Common myeloid progenitor, CD34-positive (primary cell): ENCODE results near the gene BTBD9.

Experiments
- CTCF ChIA-PET: fragments of 350-600 bp; sonication (Branson Sonifier 250); formaldehyde crosslinking; loops from one replicate; lab custom pipeline; 2021; ENCODE audit warnings: antibody characterized with exemption; lab: Charles Lee
- POLR2A ChIA-PET: fragments of 350-600 bp; sonication (Branson Sonifier 250); formaldehyde crosslinking; loops from one replicate; lab custom pipeline; 2021; ENCODE audit warnings: antibody characterized with exemption; lab: Charles Lee
- DNase-seq, 3 donors: peaks; one replicate each; pipeline versions ENCODE4 v3.0.0 to v3.0.0-alpha.2; 2013
- H3K27ac ChIP-seq, 2 experiments: 1 replicate in 1 of 2; 2 replicates in 1 of 2; pipeline ENCODE4 v1.7.0; 2013; ENCODE audit warnings: inconsistent platforms in 2 of 2, low read length in 2 of 2, mild to moderate bottlenecking in 2 of 2, low read depth in 1 of 2, moderate library complexity in 1 of 2; ENCODE audit not compliant: severe bottlenecking in 2 of 2, insufficient read depth in 1 of 2, poor library complexity in 1 of 2
- H3K27me3 ChIP-seq, 5 experiments: replicated peaks in 2 of 5; 1 replicate in 3 of 5; 2 replicates in 2 of 5; pipeline versions ENCODE4 v1.6.1 to v1.7.0; 2013; ENCODE audit warnings: low read length in 4 of 5, mild to moderate bottlenecking in 2 of 5, moderate library complexity in 2 of 5, inconsistent platforms in 1 of 5; ENCODE audit not compliant: insufficient read depth in 5 of 5, control insufficient read depth in 4 of 5
- H3K36me3 ChIP-seq, 4 experiments: 1 replicate in 2 of 4; 2 replicates in 2 of 4; pipeline versions ENCODE4 v1.6.1 to v1.7.0; 2013; ENCODE audit warnings: low read length in 3 of 4, control low read depth in 1 of 4, mild to moderate bottlenecking in 1 of 4; ENCODE audit not compliant: control insufficient read depth in 4 of 4, insufficient read depth in 4 of 4
- H3K4me1 ChIP-seq, 4 experiments: 1 replicate in 3 of 4; 2 replicates in 1 of 4; pipeline versions ENCODE4 v1.6.1 to v1.7.1; 2013; ENCODE audit warnings: low read length in 3 of 4, mild to moderate bottlenecking in 3 of 4, control low read depth in 1 of 4, inconsistent platforms in 1 of 4, moderate library complexity in 1 of 4; ENCODE audit not compliant: control insufficient read depth in 4 of 4, insufficient read depth in 4 of 4; ENCODE audit errors: control extremely low read depth in 1 of 4
- H3K4me3 ChIP-seq, 7 experiments: 1 replicate in 4 of 7; 2 replicates in 3 of 7; pipeline versions ENCODE4 v1.5.1 to v1.7.0; 2013; ENCODE audit warnings: mild to moderate bottlenecking in 7 of 7, low read length in 6 of 7, moderate library complexity in 6 of 7, inconsistent platforms in 2 of 7, low read depth in 2 of 7, control low read depth in 1 of 7; ENCODE audit not compliant: insufficient read depth in 4 of 7, control insufficient read depth in 1 of 7; ENCODE audit errors: extremely low read depth in 1 of 7
- H3K9me3 ChIP-seq, 5 experiments: 1 replicate in 4 of 5; 2 replicates in 1 of 5; pipeline versions ENCODE4 v1.6.1 to v1.7.1; 2013; ENCODE audit warnings: low read length in 4 of 5, mild to moderate bottlenecking in 2 of 5, inconsistent platforms in 1 of 5, low read depth in 1 of 5, moderate library complexity in 1 of 5; ENCODE audit not compliant: control insufficient read depth in 4 of 5, insufficient read depth in 2 of 5; ENCODE audit errors: control extremely low read depth in 1 of 5
- WGBS: methylation state at CpG from one replicate; pipeline ENCODE4 v1.1.5; 2013; ENCODE audit not compliant: insufficient coverage; 5-methylcytosine and 5-hydroxymethylcytosine counted together

BTBD9 gene

DNA sequence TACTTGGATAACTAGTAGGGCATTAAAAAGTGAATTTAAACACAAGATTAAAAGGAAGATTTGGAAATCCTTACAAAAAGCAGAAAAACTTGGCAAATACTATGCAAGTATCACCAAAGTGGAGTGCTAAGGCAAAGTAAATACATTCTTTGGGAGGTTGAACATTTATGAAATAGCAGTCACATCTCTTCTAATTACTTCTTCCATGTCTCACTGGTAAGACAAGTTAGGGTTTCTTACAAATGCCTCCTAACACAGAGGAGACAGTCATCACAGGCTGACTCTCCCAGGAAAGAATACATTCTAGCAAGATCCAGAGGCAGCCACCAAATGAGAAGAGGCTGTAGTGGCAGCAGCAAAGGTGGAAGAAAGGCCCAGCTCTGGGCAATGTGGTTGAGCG, 298.2 kb downstream of the BTBD9 start:
- 92% methylated on average over 1 of the region's 1 CpG for WGBS
- CTCF ChIA-PET: no interaction called here
- POLR2A ChIA-PET: no interaction called here

DNA sequence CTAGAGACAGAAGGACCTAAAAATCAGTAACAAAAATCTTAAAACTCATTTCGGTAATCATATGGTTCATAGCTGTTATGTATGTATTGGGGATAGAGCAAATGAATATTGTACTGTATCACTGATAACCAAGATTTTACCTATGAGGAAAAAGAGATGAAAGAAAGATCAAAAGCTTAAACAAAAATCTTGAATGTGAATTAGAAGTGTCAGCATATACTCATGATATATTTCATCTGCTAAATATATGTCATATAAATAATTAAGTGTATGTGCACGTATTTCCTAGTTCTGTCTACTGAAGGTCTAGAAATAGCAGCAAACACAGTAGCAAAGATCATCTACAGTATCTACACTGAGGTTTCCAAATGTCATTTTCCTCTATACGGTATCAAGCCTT, 299.8 kb downstream of the BTBD9 start:
- WGBS: no CpG with 5 or more reads among the region's 3 CpGs
- Histone ChIP-seq H3K27ac (no peak overlapping the region), H3K4me3 (no peak overlapping the region), H3K27me3 (no peaks in the 10 kb centered on the region), H3K4me1 (no peaks in the 10 kb centered on the region), H3K36me3 (no peaks in the 10 kb centered on the region), H3K9me3 (no peaks in the 10 kb centered on the region)
- no peak for DNase-seq
- POLR2A ChIA-PET: no interaction called here
- CTCF ChIA-PET: no interaction called here

More for the DNA sequence above, 298.2 kb downstream of the BTBD9 start:
- H3K4me3 ChIP-seq: no peak overlapping the region
- peaks cover 0 to 2% (median 0%) of the 10 kb centered on the region in 4 experiments for H3K4me1 ChIP-seq
- H3K27me3 ChIP-seq: no peaks in the 10 kb centered on the region
- no peak overlapping the region for H3K27ac ChIP-seq
- no peaks in the 10 kb centered on the region for H3K36me3 ChIP-seq
- no peak for DNase-seq
- H3K9me3 ChIP-seq: no peaks in the 10 kb centered on the region

- POLR2A ChIA-PET: interaction anchor here (0.5 kb wide), 1 partner anchor 142 kb away, joined by 3 read pairs; no protein-coding TSS in a partner anchor
- H3K27ac ChIP-seq: no peak overlapping the region
- H3K36me3 ChIP-seq: no peaks in the 10 kb centered on the region
- CTCF ChIA-PET: no interaction called here
- 100% methylated on average over 4 of the region's 5 CpGs for WGBS
- no peak overlapping the region for H3K4me3 ChIP-seq
- H3K9me3 ChIP-seq: peaks cover 0 to 11% (median 9%) of the 10 kb centered on the region in 5 experiments
- no peak for DNase-seq
- no peaks in the 10 kb centered on the region for H3K4me1 ChIP-seq
- no peaks in the 10 kb centered on the region for H3K27me3 ChIP-seq
Measured at GRCh38 chr6:38337819-38338465, 301.8 kb downstream of the BTBD9 start.

DNA sequence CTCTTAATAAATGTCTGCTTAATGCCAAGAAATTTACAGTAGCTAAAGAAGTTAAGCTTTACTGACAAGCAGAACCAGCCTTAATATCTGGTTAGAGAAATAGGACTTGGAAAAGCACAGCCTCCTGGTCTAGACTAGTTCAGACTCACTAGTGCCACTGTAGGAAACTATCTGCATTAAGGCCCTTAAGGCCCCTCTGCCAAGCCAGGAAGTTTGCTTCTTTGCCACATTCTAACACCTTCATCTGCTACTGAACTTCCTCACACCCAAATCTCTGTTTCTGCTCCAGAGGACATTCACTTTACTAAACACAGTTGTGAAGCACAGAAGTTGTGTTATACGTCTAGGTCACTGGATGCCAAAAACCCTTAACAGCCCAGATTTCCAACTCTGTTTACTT, 302.8 kb downstream of the BTBD9 start:
- Histone ChIP-seq H3K4me3 (no peak overlapping the region), H3K36me3 (no peaks in the 10 kb centered on the region), H3K27me3 (no peaks in the 10 kb centered on the region), H3K9me3 (peaks cover 0 to 11% (median 10%) of the 10 kb centered on the region in 5 experiments), H3K4me1 (no peaks in the 10 kb centered on the region), H3K27ac (no peak overlapping the region)
- no peak for DNase-seq
- 100% methylated on average over 1 of the region's 1 CpG for WGBS
- ChIA-PET CTCF (no interaction called here), POLR2A (no interaction called here)

GRCh38 chr6:38326837-38327236, 312.9 kb downstream of the BTBD9 start:
- Histone ChIP-seq H3K4me1 (no peaks in the 10 kb centered on the region), H3K4me3 (no peak overlapping the region), H3K27me3 (no peaks in the 10 kb centered on the region), H3K9me3 (no peaks in the 10 kb centered on the region), H3K36me3 (no peaks in the 10 kb centered on the region), H3K27ac (no peak overlapping the region)
- WGBS: no CpG with 5 or more reads among the region's 1 CpG
- POLR2A ChIA-PET: no interaction called here
- CTCF ChIA-PET: no interaction called here
- DNase-seq: no peak

GRCh38 chr6:38323216-38323615, 316.5 kb downstream of the BTBD9 start:
- Histone ChIP-seq H3K27ac (no peak overlapping the region), H3K4me3 (no peak overlapping the region), H3K4me1 (no peaks in the 10 kb centered on the region), H3K27me3 (no peaks in the 10 kb centered on the region), H3K36me3 (no peaks in the 10 kb centered on the region), H3K9me3 (peaks cover 0 to 2% (median 0%) of the 10 kb centered on the region in 5 experiments)
- CTCF ChIA-PET: interaction anchor here (0.6 kb wide), 1 partner anchor 270 kb away, joined by 4 read pairs; no protein-coding TSS in a partner anchor
- no CpG with 5 or more reads among the region's 1 CpG for WGBS
- DNase-seq: no peak
- POLR2A ChIA-PET: no interaction called here

- DNase-seq: no peak
- WGBS: 100% methylated on average over 1 of the region's 2 CpGs
- H3K36me3 ChIP-seq: no peaks in the 10 kb centered on the region
- no peak overlapping the region for H3K27ac ChIP-seq
- no peaks in the 10 kb centered on the region for H3K27me3 ChIP-seq
- no peak overlapping the region for H3K4me3 ChIP-seq
- no peaks in the 10 kb centered on the region for H3K4me1 ChIP-seq
- peaks cover 0 to 2% (median 0%) of the 10 kb centered on the region in 5 experiments for H3K9me3 ChIP-seq
- ChIA-PET POLR2A (no interaction called here), CTCF (no interaction called here)
Measured at GRCh38 chr6:38322138-38322537, 317.6 kb downstream of the BTBD9 start.
